ENCODE results near the gene PPP4R4.
"Not testable (repeated sequence)": the region's sequence is repeated elsewhere in the genome, so short reads cannot be mapped to it uniquely, and the experiment has no call there.

PPP4R4 gene

GRCh38 chr14:94144765-94145164 is 29.4 kb upstream of the PPP4R4 start:
- DNase-seq = peak; percentile 49

GRCh38 chr14:94145902-94146527 is 28.1 kb upstream of the PPP4R4 start:
- no peak for DNase-seq

- no peak for DNase-seq
These were observed 21.4 kb upstream of the PPP4R4 start for GRCh38 chr14:94152676-94153075.

GRCh38 chr14:94153750-94154342 is 20.3 kb upstream of the PPP4R4 start:
- no peak for DNase-seq

GRCh38 chr14:94156143-94156542 is 18.0 kb upstream of the PPP4R4 start:
- not testable (repeated sequence) for DNase-seq

- DNase-seq = no peak
These were observed 16.9 kb upstream of the PPP4R4 start for GRCh38 chr14:94157197-94157596.

GRCh38 chr14:94158239-94158883 is 15.8 kb upstream of the PPP4R4 start:
- DNase-seq = no peak

GRCh38 chr14:94161058-94161457 is 13.1 kb upstream of the PPP4R4 start:
- DNase-seq = no peak

GRCh38 chr14:94161981-94162380 is 12.1 kb upstream of the PPP4R4 start:
- peak; percentile 45 for DNase-seq

- DNase-seq = no peak
These were observed 11.7 kb upstream of the PPP4R4 start for GRCh38 chr14:94162466-94162865.

- DNase-seq = no peak
These were observed 10.3 kb upstream of the PPP4R4 start for GRCh38 chr14:94163796-94164195.

GRCh38 chr14:94164685-94165431 is 9.3 kb upstream of the PPP4R4 start:
- no peak for DNase-seq

GRCh38 chr14:94165744-94166143 is 8.4 kb upstream of the PPP4R4 start:
- DNase-seq = no peak

- DNase-seq = no peak
These were observed 4.0 kb upstream of the PPP4R4 start for GRCh38 chr14:94170136-94170535.

- no peak for DNase-seq
These were observed 2.9 kb upstream of the PPP4R4 start for GRCh38 chr14:94171208-94171607.

- no peak for DNase-seq
These were observed 1.6 kb upstream of the PPP4R4 start for GRCh38 chr14:94172545-94172944.

GRCh38 chr14:94173471-94173884 is 644 bp upstream of the PPP4R4 start:
- peak; percentile 55 for DNase-seq

- no peak for DNase-seq
These were observed 485 bp downstream of the PPP4R4 start for GRCh38 chr14:94174604-94175010.

- DNase-seq = peak; percentile 2
These were observed 1.1 kb downstream of the PPP4R4 start for GRCh38 chr14:94175011-94175745.

- DNase-seq = no peak
These were observed 1.6 kb downstream of the PPP4R4 start for GRCh38 chr14:94175747-94176146.

- no peak for DNase-seq
These were observed 2.7 kb downstream of the PPP4R4 start for GRCh38 chr14:94176808-94177207.

GRCh38 chr14:94177806-94178205 is 3.7 kb downstream of the PPP4R4 start:
- DNase-seq = no peak

GRCh38 chr14:94179244-94179643 is 5.1 kb downstream of the PPP4R4 start:
- no peak for DNase-seq
